CD8-positive, alpha-beta memory T cell (primary cell): Measurements from ENCODE around the gene BICDL2. TPM values are rescaled to one million over a fixed set of nuclear protein-coding genes. Genes with fewer than 3 reads are reported as not detected.

Experiments
- CTCF ChIA-PET: fragments of 350-600 bp; sonication (Branson Sonifier 250); formaldehyde crosslinking; loops from one replicate; lab custom pipeline; 2021; ENCODE audit warnings: antibody characterized with exemption; lab: Charles Lee
- POLR2A ChIA-PET: fragments of 350-600 bp; sonication (Branson Sonifier 250); formaldehyde crosslinking; loops from one replicate; lab custom pipeline; 2021; ENCODE audit warnings: antibody characterized with exemption; lab: Charles Lee
- DNase-seq, 5 donors: peaks; one replicate each; pipeline versions ENCODE4 v3.0.0 to v3.0.0-alpha.2; 2020 to 2022; ENCODE audit warnings: mixed read lengths in 1 of 5
- H3K27ac ChIP-seq: one replicate; pipeline ENCODE4 v1.7.0; 2013; ENCODE audit warnings: low read depth, mild to moderate bottlenecking, low read length, moderate library complexity
- H3K27me3 ChIP-seq: 2 replicates; pipeline ENCODE4 v1.7.0; 2013; ENCODE audit warnings: low read length, mild to moderate bottlenecking; ENCODE audit not compliant: insufficient read depth, poor library complexity, severe bottlenecking
- H3K36me3 ChIP-seq: 2 replicates; pipeline ENCODE4 v1.7.0; 2013; ENCODE audit warnings: mild to moderate bottlenecking, low read length, moderate library complexity; ENCODE audit not compliant: insufficient read depth
- H3K4me1 ChIP-seq: 2 replicates; pipeline ENCODE4 v1.7.0; 2013; ENCODE audit warnings: mild to moderate bottlenecking, low read length, moderate library complexity; ENCODE audit not compliant: insufficient read depth
- H3K4me3 ChIP-seq: 2 replicates; pipeline ENCODE4 v1.7.0; 2013; ENCODE audit warnings: mild to moderate bottlenecking, low read length
- H3K9me3 ChIP-seq: 2 replicates; pipeline ENCODE4 v1.7.0; 2013; ENCODE audit warnings: mild to moderate bottlenecking, low read length
- H3K27ac Mint-ChIP-seq, 8 donors: one replicate each; pipeline ENCODE4 v1.8.0; 2020 to 2021; ENCODE audit warnings: mixed read lengths in 8 of 8, mild to moderate bottlenecking in 6 of 8, inconsistent platforms in 3 of 8, moderate library complexity in 3 of 8
- H3K27me3 Mint-ChIP-seq, 2 donors: one replicate each; pipeline ENCODE4 v1.8.0; 2020 to 2021; ENCODE audit warnings: mixed read lengths in 2 of 2, mild to moderate bottlenecking in 1 of 2, moderate library complexity in 1 of 2
- H3K36me3 Mint-ChIP-seq, 3 donors: one replicate each; pipeline ENCODE4 v1.8.0; 2020 to 2021; ENCODE audit warnings: mixed read lengths in 3 of 3, inconsistent platforms in 1 of 3, mild to moderate bottlenecking in 1 of 3
- H3K4me1 Mint-ChIP-seq, 3 donors: one replicate each; pipeline ENCODE4 v1.8.0; 2020 to 2021; ENCODE audit warnings: mixed read lengths in 3 of 3, inconsistent platforms in 1 of 3, mild to moderate bottlenecking in 1 of 3
- H3K4me3 Mint-ChIP-seq, 7 donors: one replicate each; pipeline ENCODE4 v1.8.0; 2020 to 2021; ENCODE audit warnings: mixed read lengths in 7 of 7, mild to moderate bottlenecking in 6 of 7, moderate library complexity in 4 of 7, inconsistent platforms in 2 of 7
- H3K9me3 Mint-ChIP-seq, 5 donors: one replicate each; pipeline ENCODE4 v1.8.0; 2020 to 2022; ENCODE audit warnings: mixed read lengths in 5 of 5, mild to moderate bottlenecking in 3 of 5, moderate library complexity in 2 of 5, inconsistent platforms in 1 of 5
- polyA plus RNA-seq: library from polyadenylated mRNA; unstranded; fragments of 300-500 nt; fragmentation: Illumina TruSeq; gene quantifications from one replicate; pipeline ENCODE4 v1.2.3, GENCODE V29; 2021
- total RNA-seq, 2 experiments: library from RNA; stranded (reverse); gene quantifications; one replicate each; pipeline ENCODE4 v1.2.3, GENCODE V29; 2021

BICDL2 gene
- total and polyA plus RNA-seq, 3 experiments from 2014 or later: not detected

DNA sequence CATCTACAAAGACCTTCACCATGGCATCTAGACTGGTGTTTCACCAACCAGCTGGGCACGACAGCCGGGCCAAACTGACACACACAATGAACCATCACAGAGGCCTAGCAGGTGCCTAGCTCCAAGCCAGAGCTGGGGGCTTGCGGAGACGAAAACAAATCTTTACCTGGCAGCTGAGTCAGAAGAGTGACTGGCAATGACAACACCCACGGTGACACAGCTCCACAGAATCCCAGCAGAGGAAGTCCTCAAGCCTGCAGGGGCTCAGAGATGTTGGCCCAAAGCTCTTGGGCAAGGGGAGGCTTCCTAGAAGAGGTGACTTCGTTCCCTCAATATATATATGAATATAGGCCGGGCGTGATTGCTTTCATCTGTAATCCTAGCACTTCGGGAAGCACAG, 14.8 kb upstream of the BICDL2 start:
- H3K27ac Mint-ChIP-seq: peak overlapping the region in 3 of 8 donors; percentile 29 to 85 (median 52)
- H3K36me3 Mint-ChIP-seq: peaks cover 0 to 22% (median 6%) of the 10 kb centered on the region in 3 donors
- no peaks in the 10 kb centered on the region for H3K36me3 ChIP-seq
- peak overlapping the region in 1 of 7 donors; percentile 32 for H3K4me3 Mint-ChIP-seq
- H3K4me1 Mint-ChIP-seq: peaks cover 32 to 67% (median 55%) of the 10 kb centered on the region in 3 donors
- H3K4me3 ChIP-seq: no peak overlapping the region
- H3K27me3 Mint-ChIP-seq: peaks cover 0 to 2% of the 10 kb centered on the region in 2 donors
- H3K4me1 ChIP-seq: peaks cover 23% of the 10 kb centered on the region
- H3K9me3 Mint-ChIP-seq: no peaks in the 10 kb centered on the region
- DNase-seq: no peak
- no peaks in the 10 kb centered on the region for H3K9me3 ChIP-seq
- H3K27ac ChIP-seq: no peak overlapping the region
- ChIA-PET POLR2A (interaction anchor here (0.6 kb wide), 2 partner anchors 10 to 78 kb away, joined by 3 to 6 read pairs; no protein-coding TSS in a partner anchor), CTCF (interaction anchor here (1.2 to 6.3 kb wide), 4 partner anchors 8 to 78 kb away, joined by 3 to 94 read pairs (median 4); no protein-coding TSS in a partner anchor)
- peaks cover 7% of the 10 kb centered on the region for H3K27me3 ChIP-seq

DNA sequence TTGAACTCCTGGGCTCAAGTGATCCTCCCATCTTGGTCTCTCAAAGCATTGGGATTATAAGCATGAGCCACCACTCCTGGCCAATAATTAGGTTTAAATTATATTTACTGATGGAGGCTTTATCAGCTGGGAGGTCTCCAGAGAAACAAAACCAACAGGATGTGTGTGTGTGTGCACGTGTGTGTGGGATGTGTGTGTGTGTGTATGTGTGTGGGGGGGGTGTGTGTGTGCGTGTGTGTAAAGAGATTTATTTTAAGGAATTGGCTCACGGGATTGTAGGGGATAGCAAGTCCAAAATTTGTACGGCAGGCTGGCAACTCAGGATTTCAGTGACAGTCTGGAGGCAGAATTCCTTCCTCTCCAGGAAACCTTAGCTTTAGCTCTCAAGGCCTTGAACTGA, 14.3 kb upstream of the BICDL2 start:
- CTCF ChIA-PET: interaction anchor here (1.2 to 6.3 kb wide), 4 partner anchors 9 to 78 kb away, joined by 3 to 94 read pairs (median 4); no protein-coding TSS in a partner anchor
- peaks cover 25% of the 10 kb centered on the region for H3K4me1 ChIP-seq
- H3K9me3 Mint-ChIP-seq: no peaks in the 10 kb centered on the region
- no peaks in the 10 kb centered on the region for H3K9me3 ChIP-seq
- no peak overlapping the region for H3K4me3 Mint-ChIP-seq
- H3K4me1 Mint-ChIP-seq: peaks cover 32 to 64% (median 53%) of the 10 kb centered on the region in 3 donors
- H3K27ac Mint-ChIP-seq: peak overlapping the region in 1 of 8 donors; percentile 25
- peaks cover 0 to 2% of the 10 kb centered on the region in 2 donors for H3K27me3 Mint-ChIP-seq
- H3K36me3 ChIP-seq: no peaks in the 10 kb centered on the region
- no peak overlapping the region for H3K4me3 ChIP-seq
- DNase-seq: no peak
- H3K36me3 Mint-ChIP-seq: peaks cover 0 to 22% (median 6%) of the 10 kb centered on the region in 3 donors
- H3K27ac ChIP-seq: no peak overlapping the region
- POLR2A ChIA-PET: interaction anchor here (0.6 kb wide), 1 partner anchor 79 kb away, joined by 3 read pairs; no protein-coding TSS in a partner anchor
- peaks cover 7% of the 10 kb centered on the region for H3K27me3 ChIP-seq

- peaks cover 7% of the 10 kb centered on the region for H3K27me3 ChIP-seq
- Mint-ChIP-seq H3K36me3 (peaks cover 0 to 20% (median 6%) of the 10 kb centered on the region in 3 donors), H3K27me3 (peaks cover under 1 to 3% of the 10 kb centered on the region in 2 donors), H3K4me3 (peak overlapping the region in 2 of 7 donors; percentile 8 to 58), H3K4me1 (peaks cover 29 to 62% (median 48%) of the 10 kb centered on the region in 3 donors), H3K9me3 (no peaks in the 10 kb centered on the region), H3K27ac (peak overlapping the region in 1 of 8 donors; percentile 31)
- H3K4me3 ChIP-seq: no peak overlapping the region
- POLR2A ChIA-PET: interaction anchor here (1.2 kb wide), 1 partner anchor 8 kb away, joined by 4 read pairs; no protein-coding TSS in a partner anchor
- no peaks in the 10 kb centered on the region for H3K36me3 ChIP-seq
- CTCF ChIA-PET: interaction anchor here (1.8 to 6.3 kb wide), 3 partner anchors 8 to 79 kb away, joined by 5 to 94 read pairs (median 31); no protein-coding TSS in a partner anchor
- H3K9me3 ChIP-seq: no peaks in the 10 kb centered on the region
- no peak overlapping the region for H3K27ac ChIP-seq
- DNase-seq: no peak
- H3K4me1 ChIP-seq: peaks cover 25% of the 10 kb centered on the region
These were observed 13.7 kb upstream of the BICDL2 start for GRCh38 chr16:3050487-3050886.

DNA sequence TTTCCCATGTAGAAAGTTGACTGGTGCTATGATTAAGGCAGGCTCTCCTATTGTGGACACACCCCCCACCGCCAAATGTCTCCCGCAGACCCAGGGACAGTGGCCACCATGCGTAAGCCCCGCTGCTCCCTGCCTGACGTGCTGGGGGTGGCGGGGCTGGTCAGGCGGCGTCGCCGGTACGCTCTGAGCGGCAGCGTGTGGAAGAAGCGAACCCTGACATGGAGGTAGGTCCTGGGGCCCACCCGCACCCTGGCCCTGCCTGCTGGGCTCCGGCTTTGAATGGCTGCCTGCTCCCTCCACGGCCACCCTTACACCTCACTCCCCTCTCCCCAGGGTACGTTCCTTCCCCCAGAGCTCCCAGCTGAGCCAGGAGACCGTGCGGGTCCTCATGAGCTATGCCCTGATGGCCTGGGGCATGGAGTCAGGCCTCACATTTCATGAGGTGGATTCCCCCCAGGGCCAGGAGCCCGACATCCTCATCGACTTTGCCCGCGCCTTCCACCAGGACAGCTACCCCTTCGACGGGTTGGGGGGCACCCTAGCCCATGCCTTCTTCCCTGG, 13.3 kb upstream of the BICDL2 start:
- peak overlapping the region in 1 of 7 donors; percentile 58 for H3K4me3 Mint-ChIP-seq

DNA sequence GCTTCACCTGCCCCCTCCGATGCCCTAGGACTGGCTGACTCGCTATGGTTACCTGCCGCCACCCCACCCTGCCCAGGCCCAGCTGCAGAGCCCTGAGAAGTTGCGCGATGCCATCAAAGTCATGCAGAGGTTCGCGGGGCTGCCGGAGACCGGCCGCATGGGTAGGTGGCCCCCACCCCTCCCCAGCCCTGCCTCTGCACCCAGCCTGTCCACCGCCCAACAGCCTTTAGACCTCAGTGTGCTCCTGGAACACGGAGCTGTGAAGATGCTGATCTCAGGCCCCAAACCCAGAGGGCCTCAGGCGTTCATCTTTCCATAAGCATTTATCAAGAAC, 10.6 kb upstream of the BICDL2 start:
- Histone ChIP-seq H3K4me1 (peaks cover 27% of the 10 kb centered on the region), H3K4me3 (no peak overlapping the region), H3K9me3 (no peaks in the 10 kb centered on the region), H3K27ac (no peak overlapping the region), H3K27me3 (peaks cover 36% of the 10 kb centered on the region), H3K36me3 (no peaks in the 10 kb centered on the region)
- Mint-ChIP-seq H3K27ac (no peak overlapping the region), H3K4me3 (peak overlapping the region in 5 of 7 donors; percentile 50 to 66 (median 63)), H3K36me3 (peaks cover 0 to 3% (median 0%) of the 10 kb centered on the region in 3 donors), H3K27me3 (peaks cover 13 to 30% of the 10 kb centered on the region in 2 donors), H3K9me3 (no peaks in the 10 kb centered on the region), H3K4me1 (peaks cover 20 to 50% (median 39%) of the 10 kb centered on the region in 3 donors)
- DNase-seq: no peak
- ChIA-PET CTCF (interaction anchor here (1.2 to 6.3 kb wide), 6 partner anchors 11 to 85 kb away, joined by 3 to 94 read pairs (median 12); no protein-coding TSS in a partner anchor), POLR2A (interaction anchor here (0.8 to 2.7 kb wide), 5 partner anchors 11 to 80 kb away, joined by 3 to 9 read pairs (median 8); partner anchors contain the start of gene TNFRSF12A)

More for the DNA sequence above, 13.3 kb upstream of the BICDL2 start:
- CTCF ChIA-PET: interaction anchor here (0.6 to 6.3 kb wide), 5 partner anchors 9 to 79 kb away, joined by 3 to 94 read pairs (median 21); no protein-coding TSS in a partner anchor
- H3K36me3 ChIP-seq: no peaks in the 10 kb centered on the region
- H3K4me1 Mint-ChIP-seq: peaks cover 28 to 62% (median 48%) of the 10 kb centered on the region in 3 donors
- no peak for DNase-seq
- no peak overlapping the region for H3K27ac ChIP-seq
- H3K9me3 ChIP-seq: no peaks in the 10 kb centered on the region
- no peak overlapping the region for H3K4me3 ChIP-seq
- POLR2A ChIA-PET: interaction anchor here (1.0 to 2.7 kb wide), 4 partner anchors 9 to 81 kb away, joined by 3 to 9 read pairs (median 4); no protein-coding TSS in a partner anchor
- peaks cover 11% of the 10 kb centered on the region for H3K27me3 ChIP-seq
- H3K27me3 Mint-ChIP-seq: peaks cover 3 to 8% of the 10 kb centered on the region in 2 donors
- H3K9me3 Mint-ChIP-seq: no peaks in the 10 kb centered on the region
- H3K36me3 Mint-ChIP-seq: peaks cover 0 to 15% (median 6%) of the 10 kb centered on the region in 3 donors
- peak overlapping the region in 1 of 8 donors; percentile 31 for H3K27ac Mint-ChIP-seq
- peaks cover 25% of the 10 kb centered on the region for H3K4me1 ChIP-seq

- peaks cover 37% of the 10 kb centered on the region for H3K27me3 ChIP-seq
- H3K4me3 Mint-ChIP-seq: peak overlapping the region; percentile 39 to 78 (median 63)
- CTCF ChIA-PET: interaction anchor here (1.4 to 6.3 kb wide), 4 partner anchors 12 to 82 kb away, joined by 3 to 94 read pairs (median 26); no protein-coding TSS in a partner anchor
- H3K4me3 ChIP-seq: no peak overlapping the region
- peak overlapping the region in 2 of 8 donors; percentile 38 to 94 for H3K27ac Mint-ChIP-seq
- POLR2A ChIA-PET: interaction anchor here (1.1 to 2.7 kb wide), 3 partner anchors 12 to 27 kb away, joined by 3 to 9 read pairs (median 4); partner anchors contain the start of gene TNFRSF12A
- H3K36me3 ChIP-seq: no peaks in the 10 kb centered on the region
- no peaks in the 10 kb centered on the region for H3K9me3 Mint-ChIP-seq
- H3K4me1 Mint-ChIP-seq: peaks cover 16 to 46% (median 36%) of the 10 kb centered on the region in 3 donors
- H3K27ac ChIP-seq: no peak overlapping the region
- peaks cover 27% of the 10 kb centered on the region for H3K4me1 ChIP-seq
- peaks cover 13 to 34% of the 10 kb centered on the region in 2 donors for H3K27me3 Mint-ChIP-seq
- no peaks in the 10 kb centered on the region for H3K36me3 Mint-ChIP-seq
- DNase-seq: no peak
- no peaks in the 10 kb centered on the region for H3K9me3 ChIP-seq
These were observed 10.1 kb upstream of the BICDL2 start for GRCh38 chr16:3046641-3047386.
